HL-60 (cell line): ENCODE results near the gene IL4I1.

Experiments
- DNase-seq, 2 experiments: peaks; one replicate each; pipeline ENCODE4 v3.0.0-alpha.2; 2010 to 2020; ENCODE audit warnings: low read depth in 1 of 2, low spot score in 1 of 2
- H3K27ac ChIP-seq: fragments of 250-450 bp; sonication (Bioruptor Pico); replicated peaks from 2 replicates; pipeline ENCODE4 v1.5.1; 2020; ENCODE audit warnings: mild to moderate bottlenecking, moderate library complexity
- H3K27me3 ChIP-seq: fragments of 250-450 bp; sonication (Bioruptor Pico); 2 replicates; pipeline ENCODE4 v1.5.1; 2021; ENCODE audit warnings: mild to moderate bottlenecking, moderate library complexity; ENCODE audit not compliant: insufficient read depth, poor library complexity, severe bottlenecking
- H3K4me3 ChIP-seq: replicated peaks from 2 replicates; pipeline ENCODE4 v1.5.1; 2011; ENCODE audit warnings: mild to moderate bottlenecking, control low read depth, low read length; ENCODE audit not compliant: insufficient read depth
- GABPA ChIP-seq: IDR thresholded peaks from 2 replicates; pipeline ENCODE4 v1.6.1; 2012; ENCODE audit warnings: low read depth
- POLR2AphosphoS5 ChIP-seq: IDR thresholded peaks from 2 replicates; pipeline ENCODE4 v1.6.1; 2012; ENCODE audit warnings: low read depth
- SPI1 ChIP-seq: IDR thresholded peaks from 2 replicates; pipeline ENCODE4 v1.6.1; 2012; ENCODE audit warnings: low read depth, mild to moderate bottlenecking, borderline replicate concordance
- TF ChIP-seq, protein P1 (sequence below): IDR thresholded peaks from one replicate; pipeline ENCODE4 v1.5.1; 2011; ENCODE audit warnings: low read length, control low read depth, inconsistent platforms; ENCODE audit not compliant: insufficient read depth
- TF ChIP-seq, protein P2 (sequence below): IDR thresholded peaks from 2 replicates; pipeline ENCODE4 v1.6.1; 2012; ENCODE audit warnings: low read depth; ENCODE audit not compliant: insufficient replicate concordance

IL4I1 gene

GRCh38 chr19:49921871-49922795 is 25.4 kb upstream of the IL4I1 start:
- Histone ChIP-seq H3K27me3 (no peaks in the 10 kb centered on the region), H3K4me3 (no peak overlapping the region), H3K27ac (no peak overlapping the region; the same call in 1 of the 2 replicates)
- no peak for DNase-seq
- TF ChIP-seq POLR2AphosphoS5 (0 out of 2 replicates have a peak, but pooled peaks have one; percentile 17), SPI1 (no peak), GABPA (no peak)
- TF ChIP-seq, protein P1, sequence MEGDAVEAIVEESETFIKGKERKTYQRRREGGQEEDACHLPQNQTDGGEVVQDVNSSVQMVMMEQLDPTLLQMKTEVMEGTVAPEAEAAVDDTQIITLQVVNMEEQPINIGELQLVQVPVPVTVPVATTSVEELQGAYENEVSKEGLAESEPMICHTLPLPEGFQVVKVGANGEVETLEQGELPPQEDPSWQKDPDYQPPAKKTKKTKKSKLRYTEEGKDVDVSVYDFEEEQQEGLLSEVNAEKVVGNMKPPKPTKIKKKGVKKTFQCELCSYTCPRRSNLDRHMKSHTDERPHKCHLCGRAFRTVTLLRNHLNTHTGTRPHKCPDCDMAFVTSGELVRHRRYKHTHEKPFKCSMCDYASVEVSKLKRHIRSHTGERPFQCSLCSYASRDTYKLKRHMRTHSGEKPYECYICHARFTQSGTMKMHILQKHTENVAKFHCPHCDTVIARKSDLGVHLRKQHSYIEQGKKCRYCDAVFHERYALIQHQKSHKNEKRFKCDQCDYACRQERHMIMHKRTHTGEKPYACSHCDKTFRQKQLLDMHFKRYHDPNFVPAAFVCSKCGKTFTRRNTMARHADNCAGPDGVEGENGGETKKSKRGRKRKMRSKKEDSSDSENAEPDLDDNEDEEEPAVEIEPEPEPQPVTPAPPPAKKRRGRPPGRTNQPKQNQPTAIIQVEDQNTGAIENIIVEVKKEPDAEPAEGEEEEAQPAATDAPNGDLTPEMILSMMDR, result no peak
- TF ChIP-seq, protein P2, sequence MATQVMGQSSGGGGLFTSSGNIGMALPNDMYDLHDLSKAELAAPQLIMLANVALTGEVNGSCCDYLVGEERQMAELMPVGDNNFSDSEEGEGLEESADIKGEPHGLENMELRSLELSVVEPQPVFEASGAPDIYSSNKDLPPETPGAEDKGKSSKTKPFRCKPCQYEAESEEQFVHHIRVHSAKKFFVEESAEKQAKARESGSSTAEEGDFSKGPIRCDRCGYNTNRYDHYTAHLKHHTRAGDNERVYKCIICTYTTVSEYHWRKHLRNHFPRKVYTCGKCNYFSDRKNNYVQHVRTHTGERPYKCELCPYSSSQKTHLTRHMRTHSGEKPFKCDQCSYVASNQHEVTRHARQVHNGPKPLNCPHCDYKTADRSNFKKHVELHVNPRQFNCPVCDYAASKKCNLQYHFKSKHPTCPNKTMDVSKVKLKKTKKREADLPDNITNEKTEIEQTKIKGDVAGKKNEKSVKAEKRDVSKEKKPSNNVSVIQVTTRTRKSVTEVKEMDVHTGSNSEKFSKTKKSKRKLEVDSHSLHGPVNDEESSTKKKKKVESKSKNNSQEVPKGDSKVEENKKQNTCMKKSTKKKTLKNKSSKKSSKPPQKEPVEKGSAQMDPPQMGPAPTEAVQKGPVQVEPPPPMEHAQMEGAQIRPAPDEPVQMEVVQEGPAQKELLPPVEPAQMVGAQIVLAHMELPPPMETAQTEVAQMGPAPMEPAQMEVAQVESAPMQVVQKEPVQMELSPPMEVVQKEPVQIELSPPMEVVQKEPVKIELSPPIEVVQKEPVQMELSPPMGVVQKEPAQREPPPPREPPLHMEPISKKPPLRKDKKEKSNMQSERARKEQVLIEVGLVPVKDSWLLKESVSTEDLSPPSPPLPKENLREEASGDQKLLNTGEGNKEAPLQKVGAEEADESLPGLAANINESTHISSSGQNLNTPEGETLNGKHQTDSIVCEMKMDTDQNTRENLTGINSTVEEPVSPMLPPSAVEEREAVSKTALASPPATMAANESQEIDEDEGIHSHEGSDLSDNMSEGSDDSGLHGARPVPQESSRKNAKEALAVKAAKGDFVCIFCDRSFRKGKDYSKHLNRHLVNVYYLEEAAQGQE, result no peak

- Histone ChIP-seq H3K4me3 (no peak overlapping the region), H3K27me3 (no peaks in the 10 kb centered on the region), H3K27ac (no peak overlapping the region)
- no peak for DNase-seq
- TF ChIP-seq SPI1, result no peak
- TF ChIP-seq, protein P1, result no peak
- 0 out of 2 replicates have a peak, but pooled peaks have one; percentile 13 for TF ChIP-seq POLR2AphosphoS5
- no peak for TF ChIP-seq GABPA
- TF ChIP-seq, protein P2, result no peak
Observed at GRCh38 chr19:49920624-49921363, 24.1 kb upstream of the IL4I1 start.

DNA sequence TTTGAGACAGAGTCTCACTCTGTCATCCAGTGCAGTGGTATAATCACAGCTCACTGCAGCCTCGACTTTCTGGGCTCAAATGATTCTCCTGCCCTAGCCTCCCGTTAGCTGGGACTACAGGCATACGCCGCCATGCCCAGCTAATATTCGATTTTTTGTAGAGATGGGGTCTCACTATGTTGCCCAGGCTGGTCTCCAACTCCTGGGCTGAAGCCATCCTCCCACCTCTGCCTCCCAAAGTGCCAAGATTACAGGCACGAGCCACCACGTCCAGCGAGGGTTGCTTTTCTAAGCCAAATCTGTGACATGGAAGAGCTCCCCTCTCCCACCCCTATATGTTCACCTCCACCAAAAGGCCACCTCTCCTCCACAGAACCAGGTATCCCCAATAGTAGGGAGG is 21.4 kb upstream of the IL4I1 start:
- peak overlapping the region; percentile 67 for H3K27ac ChIP-seq

More for the DNA sequence above, 21.4 kb upstream of the IL4I1 start:
- no peak for DNase-seq
- TF ChIP-seq, protein P2, result no peak
- TF ChIP-seq SPI1, result no peak
- TF ChIP-seq POLR2AphosphoS5, result no peak
- TF ChIP-seq, protein P1, result no peak
- TF ChIP-seq GABPA, result no peak
- no peaks in the 10 kb centered on the region for H3K27me3 ChIP-seq
- no peak overlapping the region for H3K4me3 ChIP-seq
